Measurements from ENCODE around the gene HMCN2.

DNA sequence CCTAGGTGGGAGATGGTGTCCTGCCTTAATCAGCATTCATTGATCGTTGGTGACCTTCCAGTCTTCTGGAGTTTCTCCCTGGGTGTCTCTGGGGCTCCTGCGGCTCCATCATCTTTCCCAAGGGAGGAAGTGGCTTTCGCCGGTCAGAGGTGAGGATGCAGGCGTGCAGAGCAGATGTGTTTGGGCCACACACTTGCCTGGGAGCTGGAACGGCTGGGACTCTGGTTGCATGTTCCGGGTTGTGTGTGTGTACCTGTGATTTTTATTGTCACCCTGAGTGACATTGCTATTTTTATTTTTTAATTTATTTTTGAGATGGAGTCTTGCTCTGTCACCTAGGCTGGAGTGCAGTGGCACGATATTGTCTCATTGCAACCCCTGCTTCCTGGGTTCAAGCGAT is 9.6 kb downstream of the HMCN2 start:
- TF ChIP-seq, protein P1, sequence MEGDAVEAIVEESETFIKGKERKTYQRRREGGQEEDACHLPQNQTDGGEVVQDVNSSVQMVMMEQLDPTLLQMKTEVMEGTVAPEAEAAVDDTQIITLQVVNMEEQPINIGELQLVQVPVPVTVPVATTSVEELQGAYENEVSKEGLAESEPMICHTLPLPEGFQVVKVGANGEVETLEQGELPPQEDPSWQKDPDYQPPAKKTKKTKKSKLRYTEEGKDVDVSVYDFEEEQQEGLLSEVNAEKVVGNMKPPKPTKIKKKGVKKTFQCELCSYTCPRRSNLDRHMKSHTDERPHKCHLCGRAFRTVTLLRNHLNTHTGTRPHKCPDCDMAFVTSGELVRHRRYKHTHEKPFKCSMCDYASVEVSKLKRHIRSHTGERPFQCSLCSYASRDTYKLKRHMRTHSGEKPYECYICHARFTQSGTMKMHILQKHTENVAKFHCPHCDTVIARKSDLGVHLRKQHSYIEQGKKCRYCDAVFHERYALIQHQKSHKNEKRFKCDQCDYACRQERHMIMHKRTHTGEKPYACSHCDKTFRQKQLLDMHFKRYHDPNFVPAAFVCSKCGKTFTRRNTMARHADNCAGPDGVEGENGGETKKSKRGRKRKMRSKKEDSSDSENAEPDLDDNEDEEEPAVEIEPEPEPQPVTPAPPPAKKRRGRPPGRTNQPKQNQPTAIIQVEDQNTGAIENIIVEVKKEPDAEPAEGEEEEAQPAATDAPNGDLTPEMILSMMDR (IDR thresholded peaks at IDR 0.05) = no peak
- TF ChIP-seq POLR2A (IDR thresholded peaks at IDR 0.05) = no peak

All from right lobe of liver (tissue), 4 donors.